H9 (cell line): ENCODE results near the gene KIRREL3. TPM values are rescaled to one million over a fixed set of nuclear protein-coding genes. Genes with fewer than 3 reads are reported as not detected.
A peak's percentile ranks its signal among the peaks of the same experiment; 100 is the strongest.

ENCODE experiments used
- DNase-seq: peaks from one replicate; pipeline ENCODE4 v3.0.0-alpha.2; 2017
- H2AFZ ChIP-seq: one replicate; pipeline ENCODE4 v1.6.1; 2013; ENCODE audit warnings: mild to moderate bottlenecking, low read length, control low read depth, moderate library complexity
- H2AK5ac ChIP-seq: 2 replicates; pipeline ENCODE4 v1.6.1; 2013; ENCODE audit warnings: low read length, control low read depth, mixed read lengths; ENCODE audit not compliant: insufficient read length
- H2BK120ac ChIP-seq: one replicate; pipeline ENCODE4 v1.6.1; 2013; ENCODE audit warnings: low read depth, mild to moderate bottlenecking, low read length, control low read depth, inconsistent platforms; ENCODE audit not compliant: poor library complexity, severe bottlenecking
- H2BK12ac ChIP-seq: 2 replicates; pipeline ENCODE4 v1.6.1; 2013; ENCODE audit warnings: low read length, control low read depth, mixed read lengths, low read depth; ENCODE audit not compliant: insufficient read length
- H2BK15ac ChIP-seq: 2 replicates; pipeline ENCODE4 v1.6.1; 2013; ENCODE audit warnings: low read depth, low read length, control low read depth
- H2BK20ac ChIP-seq: one replicate; pipeline ENCODE4 v1.6.1; 2013; ENCODE audit warnings: low read depth, mild to moderate bottlenecking, low read length, control low read depth, inconsistent platforms; ENCODE audit not compliant: poor library complexity, severe bottlenecking
- H2BK5ac ChIP-seq: 2 replicates; pipeline ENCODE4 v1.6.1; 2013; ENCODE audit warnings: low read length, control low read depth, mixed read lengths; ENCODE audit not compliant: insufficient read length
- H3K14ac ChIP-seq: 2 replicates; pipeline ENCODE4 v1.6.1; 2013; ENCODE audit warnings: low read length, control low read depth; ENCODE audit not compliant: insufficient read depth
- H3K18ac ChIP-seq: 2 replicates; pipeline ENCODE4 v1.6.1; 2013; ENCODE audit warnings: low read depth, mild to moderate bottlenecking, mixed read lengths, low read length, control low read depth; ENCODE audit not compliant: insufficient read length
- H3K23ac ChIP-seq: 2 replicates; pipeline ENCODE4 v1.6.1; 2013; ENCODE audit warnings: low read length, control low read depth, mixed read lengths, low read depth; ENCODE audit not compliant: insufficient read length
- H3K23me2 ChIP-seq: 2 replicates; pipeline ENCODE4 v1.6.1; 2013; ENCODE audit warnings: low read depth, mild to moderate bottlenecking, mixed read lengths, low read length, control low read depth; ENCODE audit not compliant: insufficient read length, poor library complexity, severe bottlenecking
- H3K27ac ChIP-seq: 2 replicates; pipeline ENCODE4 v1.5.1; 2013; ENCODE audit warnings: low read length, control low read depth, mixed read lengths, low read depth; ENCODE audit not compliant: insufficient read length
- H3K27me3 ChIP-seq: 2 replicates; pipeline ENCODE4 v1.6.1; 2013; ENCODE audit warnings: low read length, control low read depth, inconsistent platforms; ENCODE audit not compliant: insufficient read depth
- H3K4ac ChIP-seq: 2 replicates; pipeline ENCODE4 v1.6.1; 2013; ENCODE audit warnings: low read depth, mild to moderate bottlenecking, control low read depth, inconsistent platforms, low read length, moderate library complexity
- H3K4me1 ChIP-seq: 2 replicates; pipeline ENCODE4 v1.6.1; 2013; ENCODE audit warnings: low read length, control low read depth, inconsistent platforms; ENCODE audit not compliant: insufficient read depth
- H3K4me2 ChIP-seq: 2 replicates; pipeline ENCODE4 v1.6.1; 2013; ENCODE audit warnings: low read length, control low read depth, mixed read lengths; ENCODE audit not compliant: insufficient read length, insufficient read depth
- H3K56ac ChIP-seq: 2 replicates; pipeline ENCODE4 v1.6.1; 2013; ENCODE audit warnings: low read depth, mild to moderate bottlenecking, mixed read lengths, low read length, control low read depth; ENCODE audit not compliant: insufficient read length
- H3K79me1 ChIP-seq: 2 replicates; pipeline ENCODE4 v1.6.1; 2013; ENCODE audit warnings: low read depth, mild to moderate bottlenecking, moderate library complexity, low read length, control low read depth, inconsistent platforms; ENCODE audit not compliant: insufficient read depth, poor library complexity, severe bottlenecking
- H3K79me2 ChIP-seq: 2 replicates; pipeline ENCODE4 v1.6.1; 2013; ENCODE audit warnings: low read length, control low read depth, inconsistent platforms; ENCODE audit not compliant: insufficient read depth
- H3K9ac ChIP-seq: 2 replicates; pipeline ENCODE4 v1.6.1; 2013; ENCODE audit warnings: low read length, control low read depth, mixed read lengths; ENCODE audit not compliant: insufficient read length; ENCODE audit errors: extremely low read depth
- H3K9me3 ChIP-seq: one replicate; pipeline ENCODE4 v1.6.1; 2013; ENCODE audit warnings: low read depth, low read length, inconsistent platforms; ENCODE audit not compliant: control insufficient read depth
- H3T11ph ChIP-seq: one replicate; pipeline ENCODE4 v1.6.1; 2013; ENCODE audit warnings: mild to moderate bottlenecking, low read length, control low read depth, inconsistent platforms
- H4K20me1 ChIP-seq: one replicate; pipeline ENCODE4 v1.6.1; 2013; ENCODE audit not compliant: control insufficient read depth, insufficient read length, insufficient read depth
- H4K5ac ChIP-seq: 2 replicates; pipeline ENCODE4 v1.6.1; 2013; ENCODE audit warnings: low read depth, mild to moderate bottlenecking, mixed read lengths, low read length, control low read depth; ENCODE audit not compliant: insufficient read length
- H4K8ac ChIP-seq: replicated peaks from 2 replicates; pipeline ENCODE4 v1.6.1; 2013; ENCODE audit warnings: low read length, control low read depth, mixed read lengths, low read depth; ENCODE audit not compliant: insufficient read length
- H4K91ac ChIP-seq: 2 replicates; pipeline ENCODE4 v1.6.1; 2013; ENCODE audit warnings: low read depth, mild to moderate bottlenecking, moderate library complexity, mixed read lengths, low read length, control low read depth; ENCODE audit not compliant: insufficient read length
- H3K27ac Mint-ChIP-seq, 3 experiments: 2 replicates in 2 of 3; 3 replicates in 1 of 3; pipeline ENCODE4 v1.8.0; 2020 to 2021; ENCODE audit warnings: mixed read lengths in 3 of 3, mild to moderate bottlenecking in 1 of 3, moderate library complexity in 1 of 3
- H3K27me3 Mint-ChIP-seq: 2 replicates; pipeline ENCODE4 v1.8.0; 2021; ENCODE audit warnings: low read depth, mild to moderate bottlenecking, moderate library complexity, mixed read lengths
- H3K36me3 Mint-ChIP-seq, 3 experiments: 2 replicates in 2 of 3; 3 replicates in 1 of 3; pipeline ENCODE4 v1.8.0; 2020 to 2021; ENCODE audit warnings: low read depth in 3 of 3, mixed read lengths in 3 of 3; ENCODE audit not compliant: insufficient read depth in 1 of 3
- H3K4me1 Mint-ChIP-seq, 2 experiments: 2 replicates each; pipeline ENCODE4 v1.8.0; 2020; ENCODE audit warnings: mixed read lengths in 2 of 2
- H3K4me3 Mint-ChIP-seq, 2 experiments: 2 replicates in 1 of 2; 3 replicates in 1 of 2; pipeline ENCODE4 v1.8.0; 2020 to 2021; ENCODE audit warnings: mild to moderate bottlenecking in 2 of 2, mixed read lengths in 2 of 2, moderate library complexity in 1 of 2
- H3K9me3 Mint-ChIP-seq, 2 experiments: 2 replicates in 1 of 2; 3 replicates in 1 of 2; pipeline ENCODE4 v1.8.0; 2020; ENCODE audit warnings: mild to moderate bottlenecking in 2 of 2, mixed read lengths in 2 of 2, moderate library complexity in 1 of 2
- total RNA-seq: library from RNA; stranded (reverse); gene quantifications from 2 replicates; pipeline ENCODE4 v1.2.1, GENCODE V29; 2021
- TF ChIP-seq, protein P1 (sequence below): fragments of 200-600 bp; sonication (generic); conservative IDR thresholded peaks from 3 replicates; pipeline ENCODE4 v1.8.0; 2021; ENCODE audit warnings: antibody characterized with exemption, mild to moderate bottlenecking

KIRREL3 gene
- total RNA-seq, 1 experiment from 2014 or later = 0.17 TPM

DNA sequence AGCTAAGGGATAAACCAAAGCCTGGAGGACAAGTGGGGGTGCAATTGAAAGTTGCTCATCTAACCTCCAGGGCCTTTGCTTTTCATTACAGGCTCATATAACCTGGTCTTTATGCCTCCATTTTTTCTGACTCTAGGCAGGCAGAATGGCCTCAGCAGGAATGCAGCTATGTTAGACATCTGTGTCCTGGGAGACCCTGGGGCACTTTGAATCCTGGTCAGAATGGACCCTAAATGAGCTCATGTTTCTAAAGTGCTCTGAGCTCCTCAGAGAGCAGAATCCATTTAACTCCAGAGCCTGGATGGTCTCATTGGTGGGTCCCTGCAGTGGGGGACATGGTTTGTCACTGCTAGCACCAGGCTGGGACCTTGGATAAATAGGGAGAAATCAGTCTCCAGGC lies 177.3 kb downstream of the KIRREL3 start:
- H2BK15ac ChIP-seq = no peak overlapping the region
- no peak for DNase-seq
- Mint-ChIP-seq H3K4me1 (peaks cover 23 to 33% of the 10 kb centered on the region in 2 experiments), H3K27me3 (peaks cover 9% of the 10 kb centered on the region), H3K4me3 (peak overlapping the region in 1 of 2 experiments; percentile 54; a peak in 1 of 5 replicates), H3K27ac (peak overlapping the region in 1 of 3 experiments; percentile 18; a peak in 1 of 7 replicates), H3K9me3 (peaks cover 0 to 3% of the 10 kb centered on the region in 2 experiments; a peak in 1 of 5 replicates), H3K36me3 (no peaks in the 10 kb centered on the region)
- no peak overlapping the region for H3K27ac ChIP-seq
- no peaks in the 10 kb centered on the region for H4K20me1 ChIP-seq
- no peak overlapping the region for H2BK20ac ChIP-seq
- no peak overlapping the region for H2BK5ac ChIP-seq
- no peak overlapping the region for H4K8ac ChIP-seq
- TF ChIP-seq, protein P1, sequence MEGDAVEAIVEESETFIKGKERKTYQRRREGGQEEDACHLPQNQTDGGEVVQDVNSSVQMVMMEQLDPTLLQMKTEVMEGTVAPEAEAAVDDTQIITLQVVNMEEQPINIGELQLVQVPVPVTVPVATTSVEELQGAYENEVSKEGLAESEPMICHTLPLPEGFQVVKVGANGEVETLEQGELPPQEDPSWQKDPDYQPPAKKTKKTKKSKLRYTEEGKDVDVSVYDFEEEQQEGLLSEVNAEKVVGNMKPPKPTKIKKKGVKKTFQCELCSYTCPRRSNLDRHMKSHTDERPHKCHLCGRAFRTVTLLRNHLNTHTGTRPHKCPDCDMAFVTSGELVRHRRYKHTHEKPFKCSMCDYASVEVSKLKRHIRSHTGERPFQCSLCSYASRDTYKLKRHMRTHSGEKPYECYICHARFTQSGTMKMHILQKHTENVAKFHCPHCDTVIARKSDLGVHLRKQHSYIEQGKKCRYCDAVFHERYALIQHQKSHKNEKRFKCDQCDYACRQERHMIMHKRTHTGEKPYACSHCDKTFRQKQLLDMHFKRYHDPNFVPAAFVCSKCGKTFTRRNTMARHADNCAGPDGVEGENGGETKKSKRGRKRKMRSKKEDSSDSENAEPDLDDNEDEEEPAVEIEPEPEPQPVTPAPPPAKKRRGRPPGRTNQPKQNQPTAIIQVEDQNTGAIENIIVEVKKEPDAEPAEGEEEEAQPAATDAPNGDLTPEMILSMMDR = no peak
- H2BK120ac ChIP-seq = no peak overlapping the region
- H3K79me1 ChIP-seq = no peaks in the 10 kb centered on the region
- H3K23ac ChIP-seq = no peak overlapping the region
- H3K9ac ChIP-seq = no peak overlapping the region
- H3K79me2 ChIP-seq = no peaks in the 10 kb centered on the region
- no peak overlapping the region for H3K4ac ChIP-seq
- no peak overlapping the region for H3K14ac ChIP-seq
- no peak overlapping the region for H2AFZ ChIP-seq
- no peak overlapping the region for H3K18ac ChIP-seq
- no peak overlapping the region for H2BK12ac ChIP-seq
- no peak overlapping the region for H3K4me2 ChIP-seq
- H3T11ph ChIP-seq = no peak overlapping the region
- H3K9me3 ChIP-seq = no peaks in the 10 kb centered on the region
- no peak overlapping the region for H4K91ac ChIP-seq
- H3K56ac ChIP-seq = no peak overlapping the region
- H3K27me3 ChIP-seq = no peaks in the 10 kb centered on the region
- H3K4me1 ChIP-seq = 0 out of 2 replicates have a peak, but pooled peaks cover 4% of the 10 kb centered on the region
- no peak overlapping the region for H4K5ac ChIP-seq
- H2AK5ac ChIP-seq = no peak overlapping the region
- H3K23me2 ChIP-seq = no peaks in the 10 kb centered on the region
